GM12878 (cell line): Measurements from ENCODE around the gene ERN1. TPM values are rescaled to one million over a fixed set of nuclear protein-coding genes. Genes with fewer than 3 reads are reported as not detected.

Experiments used
- ASH2L ChIP-seq: fragments of 300-600, 200-600 bp; sonication (generic); IDR thresholded peaks from 2 replicates; pipeline ENCODE4 v1.6.1; 2017; ENCODE audit warnings: low read depth, mild to moderate bottlenecking, borderline replicate concordance
- CHD2 ChIP-seq: IDR thresholded peaks from 2 replicates; pipeline ENCODE4 v1.6.1; 2011; ENCODE audit warnings: low read depth, low read length, improper control_type of control experiment, borderline replicate concordance
- E4F1 ChIP-seq: fragments of 450-650 bp; IDR thresholded peaks from 2 replicates; pipeline ENCODE4 v1.6.1; 2018; ENCODE audit warnings: borderline replicate concordance, mild to moderate bottlenecking; ENCODE audit not compliant: partially characterized antibody
- HDAC2 ChIP-seq: fragments of 200-600 bp; sonication (generic); IDR thresholded peaks from 2 replicates; pipeline ENCODE4 v1.6.1; 2017
- HDGF ChIP-seq: fragments of 450-650 bp; IDR thresholded peaks from 2 replicates; pipeline ENCODE4 v1.6.1; 2016; ENCODE audit warnings: antibody characterized with exemption
- IRF4 ChIP-seq: IDR thresholded peaks from 2 replicates; pipeline ENCODE4 v1.6.1; 2011; ENCODE audit warnings: low read depth, low read length
- JUNB ChIP-seq: IDR thresholded peaks from 2 replicates; pipeline ENCODE4 v1.6.1; 2016; ENCODE audit warnings: antibody characterized with exemption, mild to moderate bottlenecking
- NRF1 ChIP-seq: conservative IDR thresholded peaks from 2 replicates; pipeline ENCODE4 v1.6.1; 2011; ENCODE audit warnings: mild to moderate bottlenecking, low read depth, low read length, improper control_type of control experiment
- POLR2AphosphoS5 ChIP-seq: IDR thresholded peaks from 2 replicates; pipeline ENCODE4 v1.6.1; 2011; ENCODE audit warnings: mild to moderate bottlenecking, low read length, inconsistent platforms
- SREBF2 ChIP-seq: IDR thresholded peaks from 2 replicates; pipeline ENCODE4 v1.6.1; 2012; ENCODE audit warnings: mild to moderate bottlenecking, low read length
- STAT3 ChIP-seq: IDR thresholded peaks from 2 replicates; pipeline ENCODE4 v1.6.1; 2011; ENCODE audit warnings: low read depth, low read length, improper control_type of control experiment
- ZNF207 ChIP-seq: fragments of 450-650 bp; IDR thresholded peaks from 2 replicates; pipeline ENCODE4 v1.6.1; 2014; ENCODE audit warnings: antibody characterized with exemption, mild to moderate bottlenecking, borderline replicate concordance
- ZNF592 ChIP-seq: fragments of 450-650 bp; IDR thresholded peaks from 2 replicates; pipeline ENCODE4 v1.6.1; 2017; ENCODE audit warnings: mild to moderate bottlenecking, moderate library complexity
- ZNF622 ChIP-seq: fragments of 450-650 bp; IDR thresholded peaks from 2 replicates; pipeline ENCODE4 v1.6.1; 2017; ENCODE audit warnings: mild to moderate bottlenecking, inconsistent platforms
- ZZZ3 ChIP-seq: IDR thresholded peaks from 2 replicates; pipeline ENCODE4 v1.6.1; 2011; ENCODE audit warnings: low read depth; ENCODE audit not compliant: control insufficient read depth, insufficient read length
- polyA plus RNA-seq, 11 experiments: library from polyadenylated mRNA; depleted of rRNA in 4 of 11; unstranded in 6 of 11; stranded (reverse) in 5 of 11; fragments of >200 nt; fragmentation: Nextera tagmentation in 4 of 11; fragmentation: Illumina TruSeq in 1 of 11; extraction: Ambion mirVana in 4 of 11; extraction: Trizol in 1 of 11; gene quantifications; 1 replicate in 1 of 11; 2 replicates in 10 of 11; pipeline versions ENCODE4 v1.2.1 to v1.2.3, GENCODE V29; 2011 to 2016; ENCODE audit warnings: inconsistent platforms in 2 of 11, missing spikeins in 2 of 11, low read depth in 1 of 11
- total RNA-seq, 4 experiments: library from RNA; depleted of rRNA in 3 of 4; stranded (reverse); fragments of >200 nt in 3 of 4; fragmentation: Illumina TruSeq in 1 of 4; extraction: Trizol in 1 of 4; gene quantifications; 2 replicates each; pipeline versions ENCODE4 v1.2.1 to v1.2.3, GENCODE V29; 2013 to 2021
- TF ChIP-seq, protein P1 (sequence below): fragments of 450-650 bp; IDR thresholded peaks from 2 replicates; pipeline ENCODE4 v1.6.1; 2018; ENCODE audit warnings: mild to moderate bottlenecking, low read depth, moderate library complexity; ENCODE audit not compliant: partially characterized antibody
- TF ChIP-seq, protein P2 (sequence below): fragments of 450-650 bp; IDR thresholded peaks from 2 replicates; pipeline ENCODE4 v1.6.1; 2017; ENCODE audit warnings: mild to moderate bottlenecking, moderate library complexity

Gene ERN1
- total and polyA plus RNA-seq, 10 of the 15 experiments (the other 5 are each of a cell fraction or from before 2014, with no cell fraction given) = 2.6 to 19.2 (median 7.6) TPM

GRCh38 chr17:64130559-64131001 is 636 bp upstream of the ERN1 start (continued):
- TF ChIP-seq, protein P1, sequence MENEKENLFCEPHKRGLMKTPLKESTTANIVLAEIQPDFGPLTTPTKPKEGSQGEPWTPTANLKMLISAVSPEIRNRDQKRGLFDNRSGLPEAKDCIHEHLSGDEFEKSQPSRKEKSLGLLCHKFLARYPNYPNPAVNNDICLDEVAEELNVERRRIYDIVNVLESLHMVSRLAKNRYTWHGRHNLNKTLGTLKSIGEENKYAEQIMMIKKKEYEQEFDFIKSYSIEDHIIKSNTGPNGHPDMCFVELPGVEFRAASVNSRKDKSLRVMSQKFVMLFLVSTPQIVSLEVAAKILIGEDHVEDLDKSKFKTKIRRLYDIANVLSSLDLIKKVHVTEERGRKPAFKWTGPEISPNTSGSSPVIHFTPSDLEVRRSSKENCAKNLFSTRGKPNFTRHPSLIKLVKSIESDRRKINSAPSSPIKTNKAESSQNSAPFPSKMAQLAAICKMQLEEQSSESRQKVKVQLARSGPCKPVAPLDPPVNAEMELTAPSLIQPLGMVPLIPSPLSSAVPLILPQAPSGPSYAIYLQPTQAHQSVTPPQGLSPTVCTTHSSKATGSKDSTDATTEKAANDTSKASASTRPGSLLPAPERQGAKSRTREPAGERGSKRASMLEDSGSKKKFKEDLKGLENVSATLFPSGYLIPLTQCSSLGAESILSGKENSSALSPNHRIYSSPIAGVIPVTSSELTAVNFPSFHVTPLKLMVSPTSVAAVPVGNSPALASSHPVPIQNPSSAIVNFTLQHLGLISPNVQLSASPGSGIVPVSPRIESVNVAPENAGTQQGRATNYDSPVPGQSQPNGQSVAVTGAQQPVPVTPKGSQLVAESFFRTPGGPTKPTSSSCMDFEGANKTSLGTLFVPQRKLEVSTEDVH = no peak
- TF ChIP-seq ZNF622 (no peak), ZNF592 (no peak), JUNB (peak; percentile 69), CHD2 (no peak), STAT3 (no peak), E4F1 (no peak), POLR2AphosphoS5 (peak; percentile 62), ASH2L (no peak), NRF1 (no peak), HDGF (peak; percentile 21; the same call in 1 of the 2 replicates), ZNF207 (peak; percentile 52; the same call in 1 of the 2 replicates), IRF4 (peak; percentile 56; the same call in 1 of the 2 replicates), SREBF2 (no peak), HDAC2 (no peak), ZZZ3 (no peak)
- TF ChIP-seq, protein P2, sequence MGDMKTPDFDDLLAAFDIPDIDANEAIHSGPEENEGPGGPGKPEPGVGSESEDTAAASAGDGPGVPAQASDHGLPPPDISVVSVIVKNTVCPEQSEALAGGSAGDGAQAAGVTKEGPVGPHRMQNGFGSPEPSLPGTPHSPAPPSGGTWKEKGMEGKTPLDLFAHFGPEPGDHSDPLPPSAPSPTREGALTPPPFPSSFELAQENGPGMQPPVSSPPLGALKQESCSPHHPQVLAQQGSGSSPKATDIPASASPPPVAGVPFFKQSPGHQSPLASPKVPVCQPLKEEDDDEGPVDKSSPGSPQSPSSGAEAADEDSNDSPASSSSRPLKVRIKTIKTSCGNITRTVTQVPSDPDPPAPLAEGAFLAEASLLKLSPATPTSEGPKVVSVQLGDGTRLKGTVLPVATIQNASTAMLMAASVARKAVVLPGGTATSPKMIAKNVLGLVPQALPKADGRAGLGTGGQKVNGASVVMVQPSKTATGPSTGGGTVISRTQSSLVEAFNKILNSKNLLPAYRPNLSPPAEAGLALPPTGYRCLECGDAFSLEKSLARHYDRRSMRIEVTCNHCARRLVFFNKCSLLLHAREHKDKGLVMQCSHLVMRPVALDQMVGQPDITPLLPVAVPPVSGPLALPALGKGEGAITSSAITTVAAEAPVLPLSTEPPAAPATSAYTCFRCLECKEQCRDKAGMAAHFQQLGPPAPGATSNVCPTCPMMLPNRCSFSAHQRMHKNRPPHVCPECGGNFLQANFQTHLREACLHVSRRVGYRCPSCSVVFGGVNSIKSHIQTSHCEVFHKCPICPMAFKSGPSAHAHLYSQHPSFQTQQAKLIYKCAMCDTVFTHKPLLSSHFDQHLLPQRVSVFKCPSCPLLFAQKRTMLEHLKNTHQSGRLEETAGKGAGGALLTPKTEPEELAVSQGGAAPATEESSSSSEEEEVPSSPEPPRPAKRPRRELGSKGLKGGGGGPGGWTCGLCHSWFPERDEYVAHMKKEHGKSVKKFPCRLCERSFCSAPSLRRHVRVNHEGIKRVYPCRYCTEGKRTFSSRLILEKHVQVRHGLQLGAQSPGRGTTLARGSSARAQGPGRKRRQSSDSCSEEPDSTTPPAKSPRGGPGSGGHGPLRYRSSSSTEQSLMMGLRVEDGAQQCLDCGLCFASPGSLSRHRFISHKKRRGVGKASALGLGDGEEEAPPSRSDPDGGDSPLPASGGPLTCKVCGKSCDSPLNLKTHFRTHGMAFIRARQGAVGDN = peak; percentile 88
